ENCODE results near the gene GALR3. TPM values are rescaled to one million over a fixed set of nuclear protein-coding genes. Genes with fewer than 3 reads are reported as not detected.

GALR3 gene
- total and polyA plus RNA-seq, 2 of the 8 experiments (the other 6 are each of a cell fraction or from before 2014, with no cell fraction given): 0.84 to 1.1 TPM

DNA sequence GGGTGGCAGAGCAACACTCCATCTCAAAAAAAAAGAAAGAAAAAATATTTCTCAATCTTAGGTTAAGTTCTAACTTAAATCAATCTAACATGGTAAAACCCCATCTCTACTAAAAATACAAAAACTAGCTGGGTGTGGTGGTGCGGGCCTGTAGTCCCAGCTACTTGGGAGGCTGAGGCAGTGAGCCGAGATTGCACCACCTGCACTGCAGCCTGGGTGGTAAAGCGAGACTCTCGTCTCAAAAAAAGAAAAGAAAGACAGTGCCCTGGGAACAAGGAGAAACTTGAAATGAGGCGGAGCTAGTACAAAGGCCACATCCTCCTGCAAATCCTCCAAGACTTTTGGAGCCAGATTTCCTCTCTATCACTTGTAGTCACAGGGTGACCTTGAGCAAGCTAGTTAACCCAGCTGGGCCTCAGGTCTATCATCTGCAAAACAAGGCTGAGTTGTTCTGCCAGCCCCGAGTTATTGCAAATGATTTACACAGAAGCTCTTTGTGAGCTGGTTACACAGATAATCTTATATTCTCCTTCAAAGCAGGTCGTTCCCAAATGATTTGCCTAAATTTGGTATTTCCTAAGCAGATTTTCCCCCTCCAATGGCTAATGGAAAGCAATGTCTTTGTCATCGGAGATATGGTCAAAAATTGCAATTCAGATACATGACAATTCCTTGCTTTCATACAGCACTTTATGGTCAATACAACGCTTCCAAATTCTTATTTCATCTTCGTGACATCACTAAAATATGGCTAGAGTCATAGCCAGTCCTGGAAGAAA is 19.0 kb downstream of the GALR3 start:
- no peak overlapping the region for H2BK5ac ChIP-seq (ENCODE audit: low read depth, low read length)
- no peak overlapping the region for H3K4me3 ChIP-seq (ENCODE audit: extremely low read depth in 1 of 4, insufficient read depth in 2 of 4, low read depth in 3 of 4, low read length in 4 of 4)
- no peak overlapping the region for H4K5ac ChIP-seq (ENCODE audit: insufficient read length, low read depth, low read length)
- H3K23me2 ChIP-seq (ENCODE audit: low read depth, low read length): peaks cover 5% of the 10 kb centered on the region; the same call in 1 of the 2 replicates
- no peak overlapping the region for H2BK12ac ChIP-seq (ENCODE audit: low read depth, low read length)
- H4K8ac ChIP-seq (ENCODE audit: extremely low read depth, insufficient read depth, low read length): no peak overlapping the region
- H2AK5ac ChIP-seq (ENCODE audit: low read depth, low read length): no peak overlapping the region
- H3K9me3 ChIP-seq (ENCODE audit: insufficient read depth in 2 of 2, low read depth in 1 of 2, low read length in 1 of 2): no peaks in the 10 kb centered on the region
- FAIRE-seq (no peak), DNase-seq (ENCODE audit: low read depth in 1 of 2, low spot score in 2 of 2) (no peak)
- no peaks in the 10 kb centered on the region; the same call in 1 of the 2 replicates for H3K79me1 ChIP-seq (ENCODE audit: low read depth, low read length)
- no peak overlapping the region for H3K56ac ChIP-seq (replicated peaks; ENCODE audit: insufficient read length, low read depth, low read length)
- no peak overlapping the region for H3K4ac ChIP-seq (replicated peaks; ENCODE audit: insufficient read length, low read depth, low read length)
- no peak overlapping the region for H2BK120ac ChIP-seq (replicated peaks; ENCODE audit: low read depth, low read length)
- no peak overlapping the region for H4K91ac ChIP-seq (replicated peaks; ENCODE audit: insufficient read length, low read length)
- H3K36me3 ChIP-seq (ENCODE audit: control insufficient read depth in 2 of 4, insufficient read depth in 4 of 4, low read length in 3 of 4): peaks cover 0 to 6% (median 0%) of the 10 kb centered on the region in 4 experiments; a peak in 3 of 8 replicates
- no peak overlapping the region; a peak in 1 of 4 replicates for H3K4me2 ChIP-seq (ENCODE audit: insufficient read depth in 1 of 2, low read depth in 2 of 2, low read length in 2 of 2)
- no peak overlapping the region for H3K9ac ChIP-seq (replicated peaks in 1 of 4; ENCODE audit: extremely low read depth in 1 of 4, low read depth in 3 of 4, low read length in 3 of 4)
- H2BK15ac ChIP-seq (ENCODE audit: low read length): no peak overlapping the region; the same call in 1 of the 2 replicates
- no peaks in the 10 kb centered on the region for H4K20me1 ChIP-seq (replicated peaks in 1 of 2; ENCODE audit: control insufficient read depth in 1 of 2, insufficient read depth in 2 of 2, low read length in 2 of 2)
- H2AFZ ChIP-seq (ENCODE audit: low read length): no peak overlapping the region
- WGBS, 2 experiments (ENCODE audit: extremely low coverage in 1 of 2, insufficient coverage in 1 of 2, insufficient read length in 1 of 2, insufficient replicate concordance in 2 of 2, low coverage in 1 of 2, low lambda C conversion rate in 2 of 2, missing lambda C conversion rate in 1 of 2): 91% methylated on average over 10 of the region's 10 CpGs; no CpG with 5 or more reads in 1 of the 2 experiments
- no peak overlapping the region for H2BK20ac ChIP-seq (ENCODE audit: low read length)
- H3K4me1 ChIP-seq (replicated peaks in 1 of 4; ENCODE audit: control insufficient read depth in 3 of 4, insufficient read depth in 4 of 4, low read length in 3 of 4): no peaks in the 10 kb centered on the region
- no peak overlapping the region for H3K14ac ChIP-seq (ENCODE audit: insufficient read length)
- ChIA-PET POLR2A (ENCODE audit: partially characterized antibody) (interaction anchor here (0.6 to 3.7 kb wide), 5 partner anchors 13 to 53 kb away, joined by 3 to 29 read pairs (median 7); partner anchors contain the start of genes GALR3 and GCAT), CTCF (ENCODE audit: partially characterized antibody) (interaction anchor here (0.6 to 3.5 kb wide), 7 partner anchors 9 to 405 kb away, joined by 3 to 15 read pairs (median 4); partner anchors contain the start of gene GALR3)
- H3K79me2 ChIP-seq (ENCODE audit: control insufficient read depth in 1 of 2, insufficient read depth in 2 of 2, low read length in 2 of 2): peaks cover 0 to 6% of the 10 kb centered on the region in 2 experiments; a peak in 3 of 4 replicates
- H3K23ac ChIP-seq (ENCODE audit: insufficient read length): no peak overlapping the region
- H3K27me3 ChIP-seq (replicated peaks in 1 of 4; ENCODE audit: control insufficient read depth in 3 of 4, extremely low read depth in 1 of 4, insufficient read depth in 3 of 4, low read length in 3 of 4): no peaks in the 10 kb centered on the region
- no peak overlapping the region for H3K27ac ChIP-seq (ENCODE audit: low read depth, low read length)
- no peak overlapping the region for H3K18ac ChIP-seq (ENCODE audit: extremely low read depth, low read length)
- no peak for TF ChIP-seq JUN (IDR thresholded peaks at IDR 0.05; ENCODE audit: low read depth, low read length)
- TF ChIP-seq, protein P1, sequence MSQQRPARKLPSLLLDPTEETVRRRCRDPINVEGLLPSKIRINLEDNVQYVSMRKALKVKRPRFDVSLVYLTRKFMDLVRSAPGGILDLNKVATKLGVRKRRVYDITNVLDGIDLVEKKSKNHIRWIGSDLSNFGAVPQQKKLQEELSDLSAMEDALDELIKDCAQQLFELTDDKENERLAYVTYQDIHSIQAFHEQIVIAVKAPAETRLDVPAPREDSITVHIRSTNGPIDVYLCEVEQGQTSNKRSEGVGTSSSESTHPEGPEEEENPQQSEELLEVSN (IDR thresholded peaks at IDR 0.05): no peak
- TF ChIP-seq SP2 (IDR thresholded peaks at IDR 0.05; ENCODE audit: low read length): no peak
- no peak for TF ChIP-seq SP1 (IDR thresholded peaks at IDR 0.05; ENCODE audit: low read depth, low read length)
- no peak for TF ChIP-seq CTBP2 (IDR thresholded peaks at IDR 0.05; ENCODE audit: borderline replicate concordance, insufficient read depth, insufficient read length, low read length)
- TF ChIP-seq KDM1A (IDR thresholded peaks at IDR 0.05; ENCODE audit: borderline replicate concordance, low read length): no peak
- no peak for TF ChIP-seq POLR2AphosphoS5 (IDR thresholded peaks at IDR 0.05; ENCODE audit: low read depth, low read length)
- TF ChIP-seq SP4 (IDR thresholded peaks at IDR 0.05; ENCODE audit: low read length): no peak
- TF ChIP-seq, protein P2, sequence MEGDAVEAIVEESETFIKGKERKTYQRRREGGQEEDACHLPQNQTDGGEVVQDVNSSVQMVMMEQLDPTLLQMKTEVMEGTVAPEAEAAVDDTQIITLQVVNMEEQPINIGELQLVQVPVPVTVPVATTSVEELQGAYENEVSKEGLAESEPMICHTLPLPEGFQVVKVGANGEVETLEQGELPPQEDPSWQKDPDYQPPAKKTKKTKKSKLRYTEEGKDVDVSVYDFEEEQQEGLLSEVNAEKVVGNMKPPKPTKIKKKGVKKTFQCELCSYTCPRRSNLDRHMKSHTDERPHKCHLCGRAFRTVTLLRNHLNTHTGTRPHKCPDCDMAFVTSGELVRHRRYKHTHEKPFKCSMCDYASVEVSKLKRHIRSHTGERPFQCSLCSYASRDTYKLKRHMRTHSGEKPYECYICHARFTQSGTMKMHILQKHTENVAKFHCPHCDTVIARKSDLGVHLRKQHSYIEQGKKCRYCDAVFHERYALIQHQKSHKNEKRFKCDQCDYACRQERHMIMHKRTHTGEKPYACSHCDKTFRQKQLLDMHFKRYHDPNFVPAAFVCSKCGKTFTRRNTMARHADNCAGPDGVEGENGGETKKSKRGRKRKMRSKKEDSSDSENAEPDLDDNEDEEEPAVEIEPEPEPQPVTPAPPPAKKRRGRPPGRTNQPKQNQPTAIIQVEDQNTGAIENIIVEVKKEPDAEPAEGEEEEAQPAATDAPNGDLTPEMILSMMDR (IDR thresholded peaks at IDR 0.05; ENCODE audit: control extremely low read depth in 1 of 3, insufficient read depth in 1 of 3, low read depth in 1 of 3, low read length in 3 of 3): no peak

Data from H1 (cell line).